Measurements from ENCODE around the gene BCKDHB. TPM values are rescaled to one million over a fixed set of nuclear protein-coding genes. Genes with fewer than 3 reads are reported as not detected.
"Not testable (repeated sequence)": the region's sequence is repeated elsewhere in the genome, so short reads cannot be mapped to it uniquely, and the experiment has no call there.

The BCKDHB gene
- polyA plus RNA-seq, 3 donors, result 8.3 to 29.8 (median 9.8) TPM

DNA sequence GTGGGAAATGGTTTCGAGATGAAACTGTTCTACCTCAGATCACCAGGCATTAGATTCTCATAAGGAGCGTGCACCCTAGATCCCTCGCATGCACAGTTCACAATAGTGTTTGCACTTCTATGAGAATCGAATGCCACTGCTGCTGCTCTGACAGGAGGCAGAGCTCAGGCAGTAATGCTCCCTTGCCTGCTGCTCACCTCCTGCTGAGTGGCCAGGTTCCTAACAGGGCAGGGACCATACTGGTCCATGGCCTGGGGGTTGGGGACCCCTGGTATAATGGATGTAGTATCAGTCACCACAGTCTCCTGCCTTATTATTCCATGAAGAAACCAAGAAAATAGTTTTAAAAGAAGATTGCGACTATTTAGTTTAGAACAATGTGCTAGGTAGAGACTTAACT lies 127.5 kb downstream of the BCKDHB start:
- 78 to 95% (median 92%) methylated on average over 5 of the region's 5 CpGs for WGBS, 3 donors
- no peak overlapping the region for H3K27ac ChIP-seq (ENCODE audit: low read depth, low read length)

DNA sequence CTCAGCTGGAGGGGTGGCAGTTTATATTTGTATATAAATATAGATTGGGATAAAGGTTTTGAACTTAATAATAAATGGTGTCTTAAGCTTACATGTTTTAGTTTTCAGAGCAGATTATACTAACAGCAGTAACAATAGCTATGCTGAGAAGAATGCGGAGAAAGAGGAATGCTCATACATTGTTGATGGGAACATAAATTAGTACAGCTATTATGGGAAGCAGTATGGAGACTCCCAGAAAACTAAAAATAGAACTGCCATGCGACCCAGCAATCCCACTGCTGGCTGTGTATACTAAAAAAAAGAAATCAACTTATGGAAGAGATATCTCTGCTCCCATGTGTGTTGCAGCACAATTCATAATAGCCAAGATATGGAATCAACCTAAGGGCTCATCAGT lies 127.9 kb downstream of the BCKDHB start:
- 70 to 83% (median 77%) methylated on average over 2 of the region's 2 CpGs for WGBS, 3 donors
- no peak overlapping the region for H3K27ac ChIP-seq (ENCODE audit: low read depth, low read length)

DNA sequence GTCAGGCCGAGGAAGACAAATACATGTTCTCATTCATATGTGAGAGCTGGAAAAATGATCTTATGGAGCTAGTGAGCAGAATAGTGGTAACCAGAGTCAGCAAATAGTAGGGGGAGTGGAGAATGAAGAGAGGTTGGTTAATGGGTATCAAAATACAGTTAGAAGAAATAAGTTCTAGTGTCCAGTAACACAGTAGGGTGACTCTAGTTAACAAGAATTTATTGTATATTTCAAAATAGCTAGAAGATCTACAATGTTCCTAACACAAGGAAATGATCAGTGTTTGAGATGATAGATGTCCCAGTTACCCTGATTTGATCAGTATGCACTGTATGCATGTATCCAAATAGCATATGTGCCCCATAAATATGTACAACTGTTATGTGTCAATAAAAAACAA lies 128.4 kb downstream of the BCKDHB start:
- H3K27ac ChIP-seq (ENCODE audit: low read depth, low read length), result no peak overlapping the region
- WGBS, 3 donors, result 49 to 97% (median 97%) methylated on average over 1 of the region's 1 CpG

DNA sequence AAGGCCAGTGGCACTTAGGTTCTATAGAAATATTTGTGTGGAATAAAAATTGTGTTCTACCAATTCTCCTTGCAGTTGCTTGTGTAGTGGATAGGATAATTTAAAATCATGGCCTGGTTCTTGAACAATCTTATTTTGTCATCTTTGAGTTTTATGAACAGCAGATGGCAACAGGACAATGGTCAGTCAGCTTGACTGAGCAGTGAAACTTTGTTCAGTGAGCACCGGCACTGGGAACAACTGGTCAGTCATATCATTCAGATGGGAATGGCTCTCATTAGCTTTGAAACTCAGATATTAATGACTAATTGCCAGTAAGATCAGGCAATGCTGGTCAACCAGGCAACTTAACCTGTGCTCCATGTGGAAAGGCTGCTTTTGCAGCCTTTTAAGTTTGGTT lies 129.2 kb downstream of the BCKDHB start:
- WGBS, 3 donors, result 78 to 92% (median 91%) methylated on average over 1 of the region's 1 CpG
- H3K27ac ChIP-seq (ENCODE audit: low read depth, low read length), result no peak overlapping the region

DNA sequence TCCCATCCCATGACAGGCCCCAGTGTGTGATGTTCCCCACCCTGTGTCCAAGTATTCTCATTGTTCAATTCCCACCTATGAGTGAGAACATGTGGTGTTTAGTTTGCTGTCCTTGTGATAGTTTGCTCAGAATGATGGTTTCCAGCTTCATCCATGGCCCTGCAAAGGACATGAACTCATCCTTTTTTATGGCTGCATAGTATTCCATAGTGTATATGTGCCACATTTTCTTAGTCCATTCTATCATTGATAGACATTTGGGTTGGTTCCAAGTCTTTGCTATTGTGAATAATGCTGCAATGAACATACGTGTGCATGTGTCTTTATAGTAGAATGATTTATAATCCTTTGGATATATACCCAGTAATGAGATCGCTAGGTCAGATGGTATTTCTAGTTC lies 132.3 kb downstream of the BCKDHB start:
- 97 to 98% (median 98%) methylated on average over 2 of the region's 2 CpGs for WGBS, 3 donors
- not testable (repeated sequence) for H3K27ac ChIP-seq (ENCODE audit: low read depth, low read length)

DNA sequence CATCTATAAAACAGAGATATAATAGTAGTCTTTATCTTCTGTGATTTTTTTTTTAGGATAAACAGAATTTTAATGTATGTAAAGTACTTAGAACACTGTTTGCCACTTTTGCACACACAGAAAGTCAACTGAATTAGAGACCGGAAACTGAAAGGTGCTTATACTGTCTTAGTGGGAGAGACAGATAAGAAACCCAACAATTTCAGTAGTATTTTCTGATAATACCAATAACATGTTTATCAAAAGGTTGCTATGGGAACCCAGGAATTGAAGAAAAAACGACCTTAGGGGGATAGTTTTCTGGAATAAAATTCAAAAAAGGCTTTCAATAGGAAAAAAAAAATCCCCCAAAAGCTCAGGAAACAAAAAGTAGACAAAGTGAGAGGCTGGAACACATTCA lies 138.6 kb downstream of the BCKDHB start:
- WGBS, 3 donors, result 62 to 71% (median 71%) methylated on average over 2 of the region's 2 CpGs
- no peak overlapping the region for H3K27ac ChIP-seq (ENCODE audit: low read depth, low read length)

DNA sequence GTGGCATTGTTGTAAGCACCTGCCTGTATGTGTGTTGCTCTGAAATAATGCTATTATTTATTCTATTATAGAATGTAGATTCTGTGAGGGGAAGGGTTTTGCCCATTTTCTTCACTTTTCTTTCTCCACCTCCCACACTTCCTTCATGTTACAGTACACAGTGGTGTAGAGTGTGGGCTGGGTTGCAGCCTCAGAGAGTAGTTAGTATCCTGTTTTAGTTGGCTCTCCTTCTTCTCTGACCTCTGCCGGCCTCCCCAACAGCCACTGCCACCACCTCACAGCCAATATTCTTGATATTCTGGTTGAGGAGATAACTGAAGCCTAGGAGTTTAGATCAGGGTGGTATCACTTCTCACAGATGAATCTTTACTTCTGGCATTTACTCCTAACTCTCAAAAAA lies 143.4 kb downstream of the BCKDHB start:
- H3K27ac ChIP-seq (ENCODE audit: low read depth, low read length), result no peak overlapping the region
- WGBS, 3 donors, result 72 to 81% (median 74%) methylated on average over 1 of the region's 1 CpG

DNA sequence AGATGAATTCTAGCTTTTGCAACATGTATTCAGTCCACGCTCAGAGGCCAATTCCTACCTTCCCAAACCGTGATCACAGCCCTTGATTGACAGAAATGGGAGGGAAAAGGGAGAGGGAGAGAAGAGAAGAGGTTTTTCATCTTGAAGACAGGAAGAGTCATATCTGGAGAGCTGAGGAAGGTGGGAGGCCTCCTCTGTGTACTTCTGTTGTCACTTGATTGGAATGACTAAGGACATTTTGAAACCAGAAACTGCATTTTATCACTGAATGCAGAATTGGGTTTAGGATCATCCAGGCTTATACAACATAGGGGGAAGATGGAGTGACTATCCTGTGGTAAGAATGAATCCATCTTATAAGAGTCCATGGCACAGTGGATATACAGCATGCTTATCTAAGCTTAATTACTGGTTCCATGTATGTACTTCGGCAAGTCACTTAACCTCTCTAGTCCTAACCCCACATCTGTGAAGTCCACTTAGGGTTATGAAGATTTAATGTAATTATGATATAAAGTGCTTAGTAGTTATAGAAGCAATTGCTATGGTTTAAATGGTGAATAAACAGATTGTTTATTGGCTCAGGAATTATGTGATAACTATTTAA lies 144.0 kb downstream of the BCKDHB start:
- H3K27ac ChIP-seq (ENCODE audit: low read depth, low read length), result no peak overlapping the region
- WGBS, 3 donors, result 89 to 97% (median 92%) methylated on average over 3 of the region's 3 CpGs

DNA sequence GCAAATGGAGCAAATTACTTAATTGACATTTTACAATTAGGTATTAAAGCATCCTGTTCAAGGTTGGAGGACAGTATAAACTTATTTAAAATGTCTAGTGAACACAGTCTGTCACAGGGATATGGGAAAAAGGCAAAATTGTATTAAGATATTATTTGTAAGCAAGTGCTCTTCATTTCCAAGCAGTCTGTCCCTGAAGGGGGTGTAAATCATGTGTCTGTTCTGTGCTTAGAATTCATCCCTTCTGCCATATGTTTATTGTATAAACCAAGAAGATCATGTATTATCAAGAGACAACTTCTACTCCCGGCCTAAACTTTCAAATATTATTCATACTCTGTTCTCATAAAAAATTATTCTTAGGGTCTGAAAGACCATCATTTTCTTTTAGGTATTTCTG lies 144.8 kb downstream of the BCKDHB start:
- WGBS, 3 donors, result 71 to 84% (median 84%) methylated on average over 1 of the region's 1 CpG
- H3K27ac ChIP-seq (ENCODE audit: low read depth, low read length), result no peak overlapping the region

DNA sequence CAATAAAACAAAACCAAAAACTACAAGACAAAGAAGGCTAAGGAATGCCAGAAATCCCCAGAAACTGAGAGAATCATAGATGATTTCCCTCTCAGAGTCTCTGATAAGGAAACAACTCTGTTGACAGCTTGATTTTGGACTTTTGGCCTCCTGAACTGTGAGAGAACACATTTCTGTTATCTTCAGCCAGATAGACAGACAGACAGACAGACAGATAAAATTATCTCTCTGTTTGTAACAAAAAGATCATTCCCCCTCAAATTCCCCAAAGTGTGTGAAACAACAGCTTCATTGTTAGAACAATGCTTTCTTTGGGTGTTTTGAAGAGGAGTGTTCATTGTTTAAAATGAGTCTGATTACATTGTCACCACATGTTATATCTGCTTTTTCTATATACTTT lies 148.2 kb downstream of the BCKDHB start:
- no peak overlapping the region for H3K27ac ChIP-seq (ENCODE audit: low read depth, low read length)

DNA sequence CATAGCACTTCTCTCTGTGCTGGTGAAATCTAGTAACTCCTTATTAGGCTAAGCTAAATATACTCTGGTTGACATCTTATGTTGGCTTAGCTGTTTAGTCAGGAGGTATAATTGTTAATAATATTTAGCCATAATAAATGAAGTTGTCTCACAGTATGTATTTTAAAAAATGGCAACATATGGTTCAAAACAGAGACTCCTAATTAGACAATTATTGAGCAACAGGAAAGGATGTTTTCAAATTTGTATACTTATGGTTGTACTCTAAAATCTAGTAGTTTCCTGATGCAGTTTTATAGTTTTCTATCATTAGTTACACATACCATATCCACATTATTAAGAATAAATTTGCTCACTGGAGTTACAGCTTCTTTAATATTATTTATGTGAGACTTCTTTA lies 150.2 kb downstream of the BCKDHB start:
- no peak overlapping the region for H3K27ac ChIP-seq (ENCODE audit: low read depth, low read length)

DNA sequence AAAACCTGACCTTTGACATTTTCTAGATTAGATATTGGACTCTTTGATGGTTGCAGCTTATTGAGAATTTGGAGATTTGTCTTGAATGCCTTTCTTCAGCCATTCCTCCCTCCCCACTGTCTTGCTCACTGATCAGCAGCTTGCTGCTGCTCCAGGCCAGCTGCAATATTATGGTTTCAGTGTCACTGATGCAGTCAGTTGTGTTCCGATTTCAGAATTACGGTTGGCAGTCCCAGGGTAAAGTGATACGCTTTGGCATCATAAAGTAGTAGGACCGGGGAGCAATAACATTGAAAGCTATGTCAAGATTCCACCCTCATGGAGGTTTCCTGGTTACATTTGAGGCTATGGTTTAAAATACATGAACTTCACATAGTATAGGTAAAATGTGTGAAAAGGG lies 152.6 kb downstream of the BCKDHB start:
- 96% methylated on average over 4 of the region's 4 CpGs for WGBS, 3 donors

DNA sequence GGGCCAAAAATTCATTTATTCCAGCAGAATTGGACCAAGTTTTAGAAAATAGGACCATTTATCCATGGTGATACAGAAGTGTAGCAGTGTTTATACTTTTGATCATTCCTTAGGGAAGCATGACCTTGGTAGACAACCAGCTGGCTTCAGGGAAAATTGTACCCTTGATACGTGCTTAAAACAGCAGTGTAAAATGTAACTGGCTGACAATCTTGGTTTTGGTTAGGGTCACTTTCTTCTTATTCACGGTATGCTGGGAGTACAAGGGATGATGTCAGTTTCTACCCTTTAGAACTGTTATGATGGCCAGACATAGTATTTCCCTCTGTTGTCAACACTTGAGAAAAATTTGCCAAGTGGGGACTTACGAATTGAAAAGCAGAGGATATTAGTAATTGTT lies 157.1 kb downstream of the BCKDHB start:
- no peak overlapping the region for H3K27ac ChIP-seq (ENCODE audit: low read depth, low read length)
- 68 to 77% (median 70%) methylated on average over 3 of the region's 3 CpGs for WGBS, 3 donors

More for the DNA sequence above, 152.6 kb downstream of the BCKDHB start:
- H3K27ac ChIP-seq (ENCODE audit: low read depth, low read length), result no peak overlapping the region

DNA sequence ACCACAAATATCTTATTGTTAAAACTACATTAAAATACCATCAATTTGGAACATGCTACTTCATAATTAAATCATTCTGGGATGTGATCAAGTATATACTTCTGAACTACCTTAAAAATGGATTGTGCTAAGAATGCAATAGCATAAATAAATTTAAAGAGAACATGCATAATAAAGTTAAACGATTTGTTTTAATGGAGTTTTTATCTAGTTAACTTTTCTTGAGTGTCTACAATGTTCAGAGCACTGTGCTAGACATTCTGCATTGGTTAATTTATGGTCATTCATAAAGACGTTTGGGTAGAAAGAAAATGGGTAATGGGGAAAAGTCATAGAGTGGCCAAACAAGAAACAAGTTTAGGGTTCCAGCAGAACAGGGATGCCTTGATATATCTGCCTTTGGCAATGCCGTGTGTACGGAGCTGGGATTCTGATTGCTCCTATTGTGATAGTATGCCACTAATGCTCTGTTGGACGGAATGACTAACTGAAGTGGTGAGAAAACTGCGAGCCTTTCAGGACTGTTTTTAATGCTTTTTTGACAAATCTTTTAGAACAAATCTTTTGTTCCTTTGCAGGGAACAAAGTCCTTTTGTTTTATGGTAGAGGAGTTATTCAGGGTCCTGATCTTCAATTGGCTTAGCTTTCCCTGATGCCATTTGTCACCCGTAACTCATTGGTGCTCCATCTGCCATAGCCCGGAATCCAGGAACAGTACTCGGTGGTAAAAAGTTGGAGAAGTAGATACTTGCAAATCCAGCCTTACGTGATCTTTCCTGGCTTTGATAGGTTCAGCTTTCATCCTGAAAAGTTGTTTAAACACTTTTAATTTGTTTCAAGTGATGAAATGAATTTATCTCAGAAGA lies 162.6 kb downstream of the BCKDHB start:
- WGBS, 3 donors, result 75 to 89% (median 84%) methylated on average over 10 of the region's 10 CpGs
- H3K27ac ChIP-seq (ENCODE audit: low read depth, low read length), result no peak overlapping the region

DNA sequence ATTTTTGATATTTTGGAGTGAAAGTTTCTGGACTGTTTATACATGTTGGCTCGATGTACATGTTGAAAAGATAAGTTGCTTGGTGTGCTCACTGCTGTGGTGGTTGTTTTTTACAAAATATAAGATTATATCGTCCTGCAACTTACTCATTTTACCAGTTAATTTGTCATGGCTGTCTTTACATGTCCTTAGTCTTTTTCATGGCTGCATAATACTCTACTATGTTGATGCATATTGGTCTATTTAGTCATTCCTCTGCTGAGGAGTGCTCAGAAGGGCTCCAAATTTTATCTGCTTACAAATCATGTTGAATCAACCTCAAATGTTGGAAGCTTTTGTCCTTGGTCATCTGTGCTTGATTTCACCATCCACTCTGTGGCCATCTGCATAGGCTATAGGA lies 164.6 kb downstream of the BCKDHB start:
- WGBS, 3 donors, result 94 to 97% (median 96%) methylated on average over 2 of the region's 2 CpGs
- H3K27ac ChIP-seq (ENCODE audit: low read depth, low read length), result no peak overlapping the region

DNA sequence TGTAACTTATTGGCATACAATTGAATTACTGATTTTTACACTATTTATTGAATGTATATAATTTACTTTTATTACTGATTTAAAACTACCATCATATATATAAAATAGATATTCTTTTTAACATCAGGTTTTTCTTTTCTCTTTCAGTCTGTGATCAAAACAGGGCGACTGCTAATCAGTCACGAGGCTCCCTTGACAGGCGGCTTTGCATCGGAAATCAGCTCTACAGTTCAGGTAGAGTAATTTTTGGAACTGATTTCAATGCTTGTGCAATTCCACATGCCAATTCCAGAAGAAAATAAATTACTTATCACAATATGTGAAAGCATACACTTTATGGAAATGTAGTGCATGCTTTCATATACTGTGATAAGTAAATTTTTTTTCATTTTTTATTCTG lies 166.5 kb downstream of the BCKDHB start:
- 76 to 98% (median 98%) methylated on average over 4 of the region's 4 CpGs for WGBS, 3 donors

DNA sequence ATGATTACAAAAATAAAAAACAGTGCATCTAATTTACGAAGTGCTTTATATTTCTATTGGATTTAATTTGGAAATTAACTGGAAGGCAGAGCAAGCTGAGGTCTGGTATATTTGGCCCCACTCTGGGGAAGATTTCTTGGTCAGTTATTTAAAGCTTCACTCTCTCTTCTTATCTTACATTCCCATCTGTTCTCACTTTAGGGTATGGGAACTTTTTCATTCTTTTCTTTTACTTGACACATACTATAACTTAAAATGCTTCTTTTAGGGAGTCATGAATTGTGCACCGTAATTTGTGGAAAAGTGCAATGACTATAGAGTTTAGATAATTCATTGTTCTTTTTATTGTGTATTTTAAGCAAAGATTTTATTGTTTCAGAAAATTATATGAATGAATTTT lies 170.4 kb downstream of the BCKDHB start:
- no peak overlapping the region for H3K27ac ChIP-seq (ENCODE audit: low read depth, low read length)
- WGBS, 3 donors, result 90 to 95% (median 92%) methylated on average over 2 of the region's 2 CpGs

More for the DNA sequence above, 166.5 kb downstream of the BCKDHB start:
- H3K27ac ChIP-seq (ENCODE audit: low read depth, low read length), result no peak overlapping the region

DNA sequence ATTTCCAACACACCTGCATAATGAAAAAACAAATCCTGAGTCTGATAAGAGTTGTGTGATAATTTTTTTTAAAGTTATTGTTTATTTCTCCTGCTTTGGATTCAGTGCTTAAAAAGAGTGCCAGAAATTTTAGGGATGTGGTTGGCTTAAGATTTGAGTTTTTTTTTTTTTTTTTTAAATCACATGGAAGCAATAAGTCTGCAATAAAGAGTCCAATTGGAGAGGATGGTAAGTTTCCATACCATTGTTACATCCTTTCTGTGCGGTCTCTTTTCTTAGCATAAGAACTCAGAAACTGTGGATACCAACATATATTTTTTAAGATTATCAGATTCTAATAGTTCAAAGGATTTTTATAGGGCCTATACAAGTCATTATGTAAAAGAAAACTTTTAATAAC lies 171.0 kb downstream of the BCKDHB start:
- WGBS, 3 donors, result 87 to 100% (median 96%) methylated on average over 1 of the region's 1 CpG
- no peak overlapping the region for H3K27ac ChIP-seq (ENCODE audit: low read depth, low read length)

DNA sequence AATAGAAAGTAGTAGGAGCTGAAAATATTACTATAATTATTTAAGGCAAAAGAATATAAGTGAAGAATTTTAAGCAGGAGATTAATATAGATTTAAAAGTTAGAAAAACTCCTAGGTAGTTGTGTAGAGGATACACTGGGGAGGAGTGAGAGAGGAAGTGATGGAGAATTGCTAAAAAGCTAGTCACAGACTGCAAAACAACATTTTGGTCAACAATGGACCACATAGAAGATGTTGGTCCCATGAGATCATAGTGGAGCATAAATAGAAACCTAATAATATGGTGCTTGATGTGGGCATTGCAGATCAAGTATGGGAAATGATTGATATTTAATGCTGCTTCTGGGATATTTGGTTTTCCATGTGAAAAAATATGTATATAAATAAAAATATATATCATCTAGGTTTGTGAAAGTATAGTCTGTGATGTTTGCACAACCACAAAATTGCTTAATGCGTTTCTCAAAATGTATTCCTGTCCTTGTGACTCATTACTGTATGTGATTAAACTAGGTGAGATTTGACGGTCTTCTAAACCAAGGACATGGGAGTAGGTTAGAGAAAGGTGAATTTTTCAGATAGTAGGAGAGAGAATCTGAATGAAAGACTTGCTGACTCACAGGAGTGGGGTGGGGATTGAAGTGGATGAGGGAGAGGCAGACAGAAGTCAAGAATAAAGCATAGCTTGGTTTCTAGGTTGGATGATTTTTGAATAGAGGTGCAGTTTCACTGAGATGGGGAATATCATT lies 174.0 kb downstream of the BCKDHB start:
- WGBS, 3 donors, result 77 to 82% (median 80%) methylated on average over 2 of the region's 2 CpGs
- H3K27ac ChIP-seq (ENCODE audit: low read depth, low read length), result no peak overlapping the region

Data from adipose tissue (tissue), 3 donors.